ENCODE data around the gene SART1.

Gene SART1, protein sequence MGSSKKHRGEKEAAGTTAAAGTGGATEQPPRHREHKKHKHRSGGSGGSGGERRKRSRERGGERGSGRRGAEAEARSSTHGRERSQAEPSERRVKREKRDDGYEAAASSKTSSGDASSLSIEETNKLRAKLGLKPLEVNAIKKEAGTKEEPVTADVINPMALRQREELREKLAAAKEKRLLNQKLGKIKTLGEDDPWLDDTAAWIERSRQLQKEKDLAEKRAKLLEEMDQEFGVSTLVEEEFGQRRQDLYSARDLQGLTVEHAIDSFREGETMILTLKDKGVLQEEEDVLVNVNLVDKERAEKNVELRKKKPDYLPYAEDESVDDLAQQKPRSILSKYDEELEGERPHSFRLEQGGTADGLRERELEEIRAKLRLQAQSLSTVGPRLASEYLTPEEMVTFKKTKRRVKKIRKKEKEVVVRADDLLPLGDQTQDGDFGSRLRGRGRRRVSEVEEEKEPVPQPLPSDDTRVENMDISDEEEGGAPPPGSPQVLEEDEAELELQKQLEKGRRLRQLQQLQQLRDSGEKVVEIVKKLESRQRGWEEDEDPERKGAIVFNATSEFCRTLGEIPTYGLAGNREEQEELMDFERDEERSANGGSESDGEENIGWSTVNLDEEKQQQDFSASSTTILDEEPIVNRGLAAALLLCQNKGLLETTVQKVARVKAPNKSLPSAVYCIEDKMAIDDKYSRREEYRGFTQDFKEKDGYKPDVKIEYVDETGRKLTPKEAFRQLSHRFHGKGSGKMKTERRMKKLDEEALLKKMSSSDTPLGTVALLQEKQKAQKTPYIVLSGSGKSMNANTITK

DNA sequence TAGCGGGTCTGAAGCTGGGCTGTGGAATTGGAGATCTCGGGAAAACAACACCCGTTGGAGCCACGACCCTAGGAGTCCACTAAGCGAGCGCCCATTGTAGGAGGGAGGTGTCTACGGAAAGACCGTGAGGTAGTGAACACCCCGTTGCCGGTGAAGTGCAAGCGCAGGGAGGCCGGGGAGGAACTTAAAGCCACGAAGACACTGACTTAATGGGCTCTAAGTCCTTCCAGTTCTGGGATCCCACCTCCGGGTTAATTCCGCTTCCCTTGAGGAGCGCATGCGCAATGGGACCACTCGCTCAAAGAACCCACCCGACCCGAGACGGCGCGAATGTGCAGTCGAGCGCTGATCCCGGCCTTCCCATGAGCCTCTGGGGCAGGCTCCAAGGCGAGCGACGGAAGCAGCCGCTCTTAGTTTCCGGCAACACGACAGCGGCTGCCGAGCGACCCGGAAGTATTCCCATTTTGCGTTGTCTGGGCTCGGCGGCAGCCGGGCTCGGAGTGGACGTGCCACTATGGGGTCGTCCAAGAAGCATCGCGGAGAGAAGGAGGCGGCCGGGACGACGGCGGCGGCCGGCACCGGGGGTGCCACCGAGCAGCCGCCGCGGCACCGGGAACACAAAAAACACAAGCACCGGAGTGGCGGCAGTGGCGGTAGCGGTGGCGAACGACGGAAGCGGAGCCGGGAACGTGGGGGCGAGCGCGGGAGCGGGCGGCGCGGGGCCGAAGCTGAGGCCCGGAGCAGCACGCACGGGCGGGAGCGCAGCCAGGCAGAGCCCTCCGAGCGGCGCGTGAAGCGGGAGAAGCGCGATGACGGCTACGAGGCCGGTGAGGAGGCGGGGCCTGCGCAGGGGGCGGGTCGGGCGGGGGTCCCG, at the start of gene SART1:
TSS of gene SART1 (plus strand) at position 468 of the 874 bp plus-strand sequence. CDS start at position 515, 47 bp downstream.
- peak; percentile 97 for DNase-seq (ENCODE audit: low read depth)

DNA sequence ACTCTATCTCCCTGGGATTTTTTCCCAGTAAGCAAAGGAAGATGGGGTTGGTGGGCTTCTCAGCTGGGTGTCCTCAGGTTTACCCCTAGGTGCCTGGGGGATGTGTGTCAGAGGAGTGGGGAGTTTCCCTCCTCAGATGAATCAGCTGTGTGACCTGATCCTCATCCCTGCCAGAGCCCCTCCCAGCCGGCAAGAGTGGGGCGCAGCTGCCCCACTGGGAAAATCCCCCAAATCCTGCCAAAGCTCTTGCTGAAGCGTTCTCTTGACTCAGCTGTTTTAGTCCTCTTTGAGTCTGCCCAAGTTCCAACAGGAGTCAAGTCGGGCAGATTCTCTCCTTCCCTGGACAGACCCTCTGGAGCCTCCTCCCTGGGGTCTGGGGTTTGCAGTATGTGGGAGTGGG, 48.7 kb upstream of the SART1 start:
- no peak for DNase-seq (ENCODE audit: low read depth)

DNA sequence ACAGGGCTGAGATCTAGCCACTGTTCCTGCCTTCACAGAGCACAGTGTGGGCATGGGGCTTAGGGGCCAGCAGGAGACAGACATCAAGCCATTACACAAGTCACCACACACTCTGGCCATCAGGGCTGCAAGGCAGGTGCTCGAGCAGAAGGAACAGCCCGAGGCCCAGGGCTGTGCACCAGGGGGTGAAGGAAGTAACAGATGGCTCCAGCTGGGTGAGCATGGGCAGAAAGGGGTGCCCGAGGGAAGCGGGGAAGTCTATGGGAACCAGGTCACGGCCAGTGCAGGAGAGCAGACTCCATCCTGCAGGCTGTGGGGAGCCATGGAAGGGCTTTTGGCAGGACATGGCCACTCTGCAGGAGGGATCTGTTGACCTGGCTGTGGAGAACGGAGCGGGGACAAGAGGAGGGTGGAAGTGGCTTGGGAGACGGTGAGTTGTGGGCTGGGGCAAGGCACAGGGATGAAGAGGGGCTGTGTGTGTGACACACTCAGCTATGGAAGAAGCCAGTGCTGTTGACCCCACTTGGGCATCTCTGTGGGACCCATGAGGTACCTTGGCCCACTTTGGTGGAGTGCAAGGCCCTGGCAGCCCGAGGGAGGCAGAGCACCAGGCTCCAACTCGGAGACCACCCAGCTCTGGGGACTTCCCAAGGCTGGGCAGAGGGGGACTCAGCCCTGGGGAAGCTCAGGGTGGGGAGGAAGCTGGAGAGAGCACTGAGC, 46.3 kb upstream of the SART1 start:
- DNase-seq (ENCODE audit: low read depth) = no peak

DNA sequence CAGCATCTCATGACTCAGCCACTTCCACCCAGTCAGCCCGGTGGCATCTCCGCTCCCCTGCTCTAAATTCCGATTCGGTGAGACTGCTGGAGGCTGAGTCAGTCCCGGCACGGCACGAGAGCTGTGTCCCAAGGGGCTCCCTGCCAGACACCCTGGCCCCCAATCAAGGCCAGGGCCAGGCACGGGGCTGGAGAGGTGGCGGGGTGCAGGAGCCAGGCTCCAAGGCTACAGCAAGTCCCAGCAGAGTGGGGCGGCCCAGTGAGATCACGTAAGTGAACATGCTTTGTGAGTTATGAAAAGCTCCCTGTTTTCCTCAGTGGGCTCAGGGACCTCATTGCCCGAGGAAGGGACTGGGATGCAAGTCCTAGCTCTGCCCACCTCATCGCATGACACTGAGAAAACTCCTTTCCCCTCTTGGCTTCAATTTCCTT, 45.7 kb upstream of the SART1 start:
- peak; percentile 94 for DNase-seq (ENCODE audit: low read depth)

DNA sequence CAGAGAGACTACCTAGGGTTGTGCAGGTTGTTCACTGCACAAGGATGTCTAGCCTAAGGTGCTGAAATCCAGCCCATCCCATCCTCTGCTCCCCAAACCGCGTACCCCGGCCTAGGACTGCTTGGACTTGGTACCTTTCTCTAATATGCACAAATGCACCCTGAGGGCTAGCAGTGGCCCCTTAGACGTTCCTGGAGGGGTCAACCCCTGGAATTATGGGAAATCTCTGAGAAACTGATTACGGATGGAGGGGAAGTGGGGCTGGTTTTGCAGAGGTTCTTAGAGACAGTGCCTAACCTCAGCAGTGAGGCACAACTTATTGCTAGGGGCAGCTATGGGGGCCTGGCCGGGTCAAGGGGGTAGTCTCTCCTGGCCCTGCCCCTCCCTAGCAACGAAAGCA, 45.1 kb upstream of the SART1 start:
- DNase-seq (ENCODE audit: low read depth) = no peak

DNA sequence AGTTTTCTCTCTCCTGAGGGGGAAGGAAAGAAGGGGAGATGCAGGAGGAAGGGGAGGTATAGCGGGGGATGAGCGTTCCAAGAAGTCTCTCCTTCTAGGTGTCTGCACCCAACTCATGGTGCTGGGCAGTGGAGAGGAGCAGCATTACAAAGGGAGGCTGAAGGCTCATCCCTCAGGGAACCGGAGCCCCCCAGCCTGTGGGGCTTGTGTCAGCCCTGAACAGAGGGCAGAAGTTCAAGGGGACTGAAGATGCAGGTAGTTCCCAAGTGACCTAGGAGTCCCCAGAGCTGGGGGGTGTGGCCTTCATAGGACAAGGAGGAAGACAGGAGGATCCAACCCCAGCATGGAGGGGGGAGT, 44.5 kb upstream of the SART1 start:
- DNase-seq (ENCODE audit: low read depth) = no peak

DNA sequence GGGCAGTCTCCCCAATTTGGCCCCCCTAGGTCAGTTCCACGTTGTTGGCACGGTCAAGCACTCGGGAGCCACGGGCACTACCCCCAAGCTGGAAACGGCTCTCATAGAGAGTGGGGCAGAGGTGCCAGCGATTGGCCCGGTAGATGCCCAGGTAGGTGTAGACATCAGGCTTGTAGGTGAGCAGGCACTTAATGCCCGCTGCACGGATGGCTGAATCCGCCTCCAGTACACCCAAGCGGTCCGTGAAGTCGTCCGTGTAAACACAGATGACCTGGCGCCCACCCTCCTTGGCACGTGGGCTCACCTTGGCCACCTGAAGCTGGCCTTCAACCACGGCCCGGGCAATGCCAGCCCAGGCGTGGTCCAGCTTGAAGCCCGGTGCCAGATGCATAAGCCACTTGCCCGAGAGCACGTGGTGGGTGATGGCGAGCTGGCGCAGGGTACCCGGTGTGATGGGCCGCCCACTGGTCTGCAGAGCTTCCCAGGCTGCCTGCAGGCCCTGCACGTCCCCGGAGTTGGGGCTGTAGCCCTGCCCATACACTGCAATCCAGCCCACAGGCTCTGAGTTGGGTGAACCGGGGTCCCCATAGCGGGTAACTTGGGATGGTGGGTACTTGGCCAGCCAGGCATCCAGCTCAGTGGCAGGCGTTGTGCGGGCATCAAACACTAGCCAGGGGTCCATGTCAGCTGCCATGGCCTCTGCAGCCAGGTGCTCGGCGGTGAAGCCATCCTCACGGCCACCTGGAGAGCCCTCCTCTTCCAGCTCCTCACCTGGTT, 43.9 kb upstream of the SART1 start:
- no peak for DNase-seq (ENCODE audit: low read depth)

DNA sequence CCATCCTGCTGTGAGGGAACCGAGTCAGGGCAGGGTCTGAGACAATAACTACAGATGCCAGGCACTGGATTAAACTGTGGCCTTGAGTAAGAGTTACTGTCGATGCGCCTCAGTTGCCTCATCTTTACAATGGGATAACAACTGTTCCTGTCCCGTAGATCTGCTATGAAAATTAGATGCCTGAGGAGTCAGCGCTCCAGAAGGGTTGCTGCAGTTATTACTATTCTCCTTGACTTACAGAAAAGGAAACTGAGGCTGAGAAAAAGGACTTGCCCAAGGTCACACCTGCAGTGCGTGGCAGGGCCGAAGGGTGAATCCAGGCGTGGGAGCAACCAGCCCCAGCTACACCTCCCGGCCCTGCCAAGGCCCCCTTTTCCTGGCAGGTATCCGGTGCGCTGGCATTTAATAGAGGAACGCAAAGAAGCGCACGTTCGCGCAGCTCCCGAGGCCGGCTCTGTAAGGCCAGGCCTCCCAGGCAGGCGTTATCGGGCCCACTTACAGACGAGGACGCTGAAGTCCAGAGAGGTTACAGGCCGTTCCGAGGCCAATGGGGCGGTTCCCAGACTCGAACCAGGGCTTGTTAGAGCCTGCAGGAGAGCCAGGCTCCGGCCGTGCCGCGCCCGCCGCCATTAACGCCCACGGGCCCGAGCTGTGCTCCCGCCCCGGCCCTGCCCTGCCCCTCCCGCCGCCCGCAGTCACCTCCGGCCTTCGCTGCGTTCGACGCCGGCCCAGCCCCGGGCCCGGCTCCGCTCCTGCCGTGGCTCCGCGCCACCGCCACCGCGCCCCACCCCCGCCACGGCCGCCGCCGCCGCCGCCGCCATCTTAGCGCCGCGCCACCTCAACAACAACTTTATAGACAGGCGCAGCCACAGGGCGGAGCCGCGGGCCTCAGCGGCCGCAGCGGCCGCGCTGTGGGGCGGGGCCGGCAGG, 43.1 kb upstream of the SART1 start, which contains the start of gene C11orf68:
TSS of gene C11orf68 (minus strand) at position 852 of the 930 bp plus-strand sequence. CDS start at position 821, 31 bp downstream.
- DNase-seq (ENCODE audit: low read depth) = no peak

DNA sequence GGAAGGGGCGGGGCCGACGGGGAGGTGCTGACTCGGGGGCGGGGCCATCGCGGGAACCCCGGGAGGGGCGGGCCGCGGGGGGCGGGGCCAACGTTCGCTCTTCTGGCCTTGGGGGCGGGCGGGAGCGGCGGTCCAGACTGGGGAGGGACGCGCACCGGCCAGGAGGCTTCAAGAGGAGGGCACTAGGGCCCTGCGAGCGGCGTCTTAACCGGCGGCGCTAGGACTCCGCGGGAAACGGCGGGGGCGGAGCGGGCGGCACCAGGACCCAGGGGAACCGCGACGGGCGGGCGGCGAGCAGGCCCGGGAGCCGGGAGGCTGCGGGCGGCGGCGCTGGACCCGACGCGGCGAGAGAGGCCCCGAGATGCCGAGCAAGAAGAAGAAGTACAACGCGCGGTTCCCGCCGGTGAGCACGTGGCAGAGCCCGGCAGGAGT, 42.4 kb upstream of the SART1 start, which contains the start of gene DRAP1:
TSS of gene DRAP1 (plus strand) at position 286 of the 432 bp plus-strand sequence. CDS start at position 362, 76 bp downstream.
- peak; percentile 97 for DNase-seq (ENCODE audit: low read depth)

DNA sequence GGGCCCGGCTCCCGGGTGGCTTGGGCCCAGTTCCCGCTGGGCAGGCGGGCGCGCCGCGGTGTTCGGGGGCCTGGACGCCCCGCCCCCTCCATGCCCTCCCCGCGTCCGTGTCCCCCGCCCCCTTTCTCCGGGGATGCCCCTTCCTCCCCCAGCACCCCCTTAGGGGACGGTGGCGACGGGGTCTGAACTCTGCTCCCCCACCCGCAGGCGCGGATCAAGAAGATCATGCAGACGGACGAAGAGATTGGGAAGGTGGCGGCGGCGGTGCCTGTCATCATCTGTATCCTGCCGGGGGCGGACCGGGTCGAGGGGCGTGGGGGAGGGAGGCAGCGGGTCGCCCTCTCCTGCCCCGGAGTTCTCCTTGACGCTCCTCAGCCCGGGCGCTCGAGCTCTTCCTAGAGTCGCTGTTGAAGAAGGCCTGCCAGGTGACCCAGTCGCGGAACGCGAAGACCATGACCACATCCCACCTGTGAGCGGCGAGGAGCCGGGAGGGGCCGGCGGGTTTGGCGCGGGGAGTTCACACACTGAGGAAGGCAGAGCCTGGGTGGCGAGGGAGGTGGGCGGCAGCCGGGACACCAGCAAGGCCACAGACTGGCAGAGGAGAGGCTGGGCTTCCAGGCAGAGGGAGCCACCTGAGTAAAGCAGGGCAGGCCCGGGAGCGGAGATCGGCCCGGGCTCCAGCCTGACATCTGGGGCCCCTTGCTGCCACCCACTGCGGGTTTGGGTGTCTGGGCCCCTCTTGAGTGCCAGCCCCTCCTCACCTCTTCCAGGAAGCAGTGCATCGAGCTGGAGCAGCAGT, 41.8 kb upstream of the SART1 start:
- no peak for DNase-seq (ENCODE audit: low read depth)

DNA sequence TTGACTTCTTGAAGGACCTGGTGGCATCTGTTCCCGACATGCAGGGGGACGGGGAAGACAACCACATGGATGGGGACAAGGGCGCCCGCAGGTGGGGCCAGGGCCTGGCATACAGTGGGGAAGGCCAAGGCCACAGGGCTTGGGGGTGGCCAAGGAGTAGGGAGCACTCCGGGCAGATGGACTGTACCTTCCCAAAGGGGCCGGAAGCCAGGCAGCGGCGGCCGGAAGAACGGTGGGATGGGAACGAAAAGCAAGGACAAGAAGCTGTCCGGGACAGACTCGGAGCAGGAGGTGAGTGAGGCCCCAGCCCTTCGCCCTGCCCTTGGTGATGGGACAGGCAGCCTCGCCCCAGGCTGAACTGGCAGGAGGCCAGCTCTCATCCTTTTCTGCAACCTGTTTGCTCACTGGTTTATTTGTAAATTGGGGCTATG, 41.1 kb upstream of the SART1 start:
- no peak for DNase-seq (ENCODE audit: low read depth)

DNA sequence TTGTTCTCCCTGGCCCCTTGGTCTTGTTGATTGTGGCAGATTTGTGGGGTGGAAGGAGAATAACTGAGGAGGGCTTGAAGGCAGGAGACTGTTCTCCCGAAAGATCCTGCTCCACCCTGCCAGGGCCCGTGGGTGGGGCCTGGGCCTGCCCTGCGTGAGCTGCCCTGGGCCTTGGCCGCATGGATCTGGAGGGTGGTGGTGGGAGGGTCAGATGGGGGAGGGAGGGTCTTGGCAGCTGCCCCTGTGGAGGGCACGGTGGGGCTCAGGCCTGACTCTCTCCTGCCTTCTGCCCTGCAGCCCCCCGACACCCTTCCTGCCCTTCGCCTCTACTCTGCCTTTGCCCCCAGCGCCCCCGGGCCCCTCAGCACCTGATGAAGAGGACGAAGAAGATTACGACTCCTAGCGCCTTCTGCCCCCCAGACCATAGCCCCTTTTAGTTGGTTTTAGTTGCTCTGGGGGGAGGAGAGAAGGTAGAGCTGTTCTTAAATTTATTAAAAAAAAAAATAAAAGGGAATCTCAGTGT, 40.4 kb upstream of the SART1 start:
- no peak for DNase-seq (ENCODE audit: low read depth)

DNA sequence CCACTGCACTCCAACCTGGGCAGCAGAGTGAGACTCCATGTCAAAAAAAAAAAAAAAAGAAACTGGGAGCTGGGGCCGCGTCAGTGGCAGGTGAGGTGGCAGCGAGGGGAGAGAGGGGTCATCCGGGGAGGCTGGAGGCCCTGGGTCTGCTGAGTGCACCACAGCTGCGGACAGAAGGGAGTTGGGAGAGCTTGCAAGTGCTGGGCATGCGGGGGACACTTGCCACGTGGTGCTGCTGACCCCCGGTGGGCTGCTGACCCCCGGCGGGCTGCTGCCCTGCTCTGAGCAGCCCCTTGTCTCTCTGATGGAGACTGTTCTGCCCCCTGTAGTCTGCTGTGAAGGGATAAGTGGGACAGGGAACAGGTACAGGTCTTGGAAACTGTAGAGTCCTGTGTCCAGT, 39.7 kb upstream of the SART1 start:
- DNase-seq (ENCODE audit: low read depth) = no peak

DNA sequence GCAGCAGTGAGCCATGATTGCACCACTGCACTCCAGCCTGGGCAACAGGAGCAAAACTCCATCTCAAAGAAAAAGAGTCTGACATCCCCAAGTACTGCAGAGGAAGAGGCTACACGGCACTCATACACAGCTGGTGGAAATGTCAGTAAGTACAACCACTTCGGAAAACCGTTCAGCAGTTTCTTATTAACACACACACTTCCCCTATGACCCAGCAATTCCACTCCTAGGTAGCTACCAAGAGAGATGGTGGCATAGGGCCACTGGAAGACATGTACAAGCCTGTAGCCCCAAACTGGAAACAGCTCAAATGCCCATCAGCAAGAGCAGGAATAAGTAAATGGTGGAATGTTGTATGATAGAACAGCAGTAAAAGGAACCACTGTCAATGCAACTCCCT, 39.0 kb upstream of the SART1 start:
- no peak for DNase-seq (ENCODE audit: low read depth)

DNA sequence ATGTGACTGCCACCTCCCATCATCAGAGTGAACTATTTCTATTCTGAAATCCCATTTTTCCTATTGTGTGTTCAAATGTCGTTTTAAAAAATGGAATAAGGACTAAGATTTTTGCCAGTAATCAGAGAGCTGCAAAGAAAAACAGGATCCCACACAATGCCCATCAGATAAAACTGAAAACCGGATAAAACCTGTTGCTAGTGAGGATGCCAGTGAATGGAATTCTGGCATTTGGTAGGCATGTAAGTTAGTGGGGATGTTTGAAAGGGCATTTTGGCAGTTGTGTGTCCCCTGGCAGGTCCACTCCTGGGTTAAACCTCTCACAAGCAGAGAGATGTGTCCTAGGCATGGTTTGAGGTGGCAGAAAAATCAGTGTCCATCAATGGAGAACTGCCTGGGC, 36.1 kb upstream of the SART1 start:
- no peak for DNase-seq (ENCODE audit: low read depth)

DNA sequence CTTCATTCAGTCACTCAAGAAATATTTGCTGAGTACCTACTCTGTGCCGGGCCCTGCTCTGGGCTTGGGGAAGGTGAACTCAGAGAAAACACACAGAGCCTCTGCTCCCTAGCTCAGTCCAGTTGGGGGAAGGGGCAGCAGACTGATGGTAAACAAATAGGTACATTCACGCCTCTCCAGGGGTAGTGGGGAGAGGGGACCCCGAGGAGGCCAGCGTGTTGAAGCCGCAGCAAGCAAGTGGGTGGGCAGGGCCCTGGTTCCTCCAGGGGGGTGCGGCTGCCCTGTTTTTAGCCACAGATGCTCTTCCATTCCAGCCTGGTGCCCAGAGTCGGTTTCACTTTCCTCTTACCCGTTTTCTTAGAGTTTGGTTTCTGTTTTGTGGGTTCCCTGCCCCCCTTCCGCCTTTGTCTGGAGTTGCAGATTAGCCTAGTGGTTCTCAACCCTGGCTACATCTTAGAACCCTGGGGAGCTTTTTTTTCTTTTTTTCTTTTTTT, 33.6 kb upstream of the SART1 start:
- DNase-seq (ENCODE audit: low read depth) = no peak

DNA sequence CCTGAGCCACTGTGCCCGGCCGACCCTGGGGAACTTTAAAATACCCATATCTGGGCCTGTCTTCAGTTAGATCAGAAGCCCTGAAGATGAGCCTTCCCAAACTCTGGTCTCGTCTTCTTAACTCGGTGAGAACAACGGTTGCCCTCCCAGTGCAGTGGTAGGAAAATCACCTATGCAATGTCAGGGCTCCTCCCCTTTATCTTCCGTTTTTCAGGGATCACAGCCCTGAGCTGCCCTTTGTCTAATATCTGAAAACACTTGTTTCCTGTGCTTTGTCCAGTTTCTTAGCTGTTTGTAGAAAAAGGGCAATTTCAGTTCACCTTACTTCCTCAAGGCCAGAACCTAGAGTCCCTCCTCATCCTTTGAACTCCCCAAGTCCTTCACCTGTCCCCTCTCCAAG, 32.9 kb upstream of the SART1 start:
- no peak for DNase-seq (ENCODE audit: low read depth)

All from fibroblast of the conjunctiva (primary cell).